HG02588 (cell line): Measurements from ENCODE around the gene NSMF.
"Not testable (repeated sequence)": the region's sequence is repeated elsewhere in the genome, so short reads cannot be mapped to it uniquely, and the experiment has no call there.

ENCODE experiments used
- ATAC-seq: cut with Tn5 transposase; IDR thresholded peaks from one replicate; pipeline ENCODE4 v1.9.1; 2021; ENCODE audit warnings: mild to moderate bottlenecking, moderate library complexity; ENCODE audit not compliant: unreplicated experiment

NSMF gene

DNA sequence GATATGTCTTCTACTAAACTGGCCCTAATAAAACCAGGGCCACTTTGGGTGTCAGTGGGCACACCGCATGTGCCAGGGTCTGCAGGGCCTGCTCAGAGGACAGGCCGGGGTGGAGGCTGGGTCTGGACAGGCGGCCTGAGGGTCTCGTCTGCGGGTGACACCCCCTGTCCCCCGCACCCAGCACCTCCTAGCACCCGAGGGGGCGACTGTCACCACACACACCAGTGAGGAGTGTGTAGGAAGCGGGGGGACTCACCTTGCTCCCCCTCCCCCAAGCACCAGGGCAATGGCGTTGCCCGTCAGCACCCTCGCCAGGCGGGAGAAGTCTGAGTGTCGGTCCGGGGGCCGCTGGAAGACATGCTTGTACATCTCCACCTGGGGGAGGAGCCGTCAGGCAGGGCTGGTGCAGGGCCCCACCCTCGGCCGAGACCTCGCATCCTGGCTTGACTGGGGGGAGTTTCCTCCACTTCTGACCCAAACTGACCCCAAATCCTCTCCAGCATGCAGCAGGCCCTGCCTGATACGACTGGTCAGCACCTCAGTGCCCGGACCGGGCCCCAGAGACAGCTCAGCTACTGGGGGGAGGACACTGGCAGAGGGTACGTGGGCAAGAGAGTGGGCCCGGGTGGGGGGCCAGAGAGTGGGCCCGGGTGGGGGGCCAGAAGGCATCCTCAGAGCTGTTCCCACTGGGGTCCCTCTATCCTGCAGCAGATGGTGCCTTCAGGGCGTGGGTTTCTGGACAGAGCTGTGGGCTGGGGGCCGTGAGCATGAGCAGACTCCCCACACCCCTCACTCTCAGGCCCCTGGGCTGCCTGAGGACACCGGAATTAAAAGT lies 18.9 kb upstream of the NSMF start:
- no peak for ATAC-seq

GRCh38 chr9:137476856-137477255 lies 17.7 kb upstream of the NSMF start:
- no peak for ATAC-seq

DNA sequence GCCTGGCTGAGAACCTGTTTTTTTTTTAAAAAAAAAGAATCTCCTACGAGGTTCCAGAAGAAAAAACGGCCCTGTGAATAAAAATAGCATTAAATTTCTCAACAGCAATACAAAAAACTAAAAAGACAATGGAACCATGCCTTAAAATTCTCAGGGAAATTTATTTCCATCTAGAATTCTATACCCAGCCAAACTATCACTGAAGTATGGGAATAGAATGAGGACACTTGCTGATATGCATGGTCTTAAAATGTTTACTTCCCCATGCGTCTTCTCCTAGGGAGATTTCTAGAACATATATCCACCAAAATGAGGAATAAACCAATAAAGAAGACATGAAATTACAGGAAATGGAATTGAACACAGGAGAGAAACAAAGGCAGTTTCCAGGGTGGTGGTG lies 16.5 kb upstream of the NSMF start:
- ATAC-seq, result no peak

- ATAC-seq, result no peak
Observed at GRCh38 chr9:137474271-137474670, 15.1 kb upstream of the NSMF start.

- ATAC-seq, result no peak
Observed at GRCh38 chr9:137470785-137471184, 11.7 kb upstream of the NSMF start.

DNA sequence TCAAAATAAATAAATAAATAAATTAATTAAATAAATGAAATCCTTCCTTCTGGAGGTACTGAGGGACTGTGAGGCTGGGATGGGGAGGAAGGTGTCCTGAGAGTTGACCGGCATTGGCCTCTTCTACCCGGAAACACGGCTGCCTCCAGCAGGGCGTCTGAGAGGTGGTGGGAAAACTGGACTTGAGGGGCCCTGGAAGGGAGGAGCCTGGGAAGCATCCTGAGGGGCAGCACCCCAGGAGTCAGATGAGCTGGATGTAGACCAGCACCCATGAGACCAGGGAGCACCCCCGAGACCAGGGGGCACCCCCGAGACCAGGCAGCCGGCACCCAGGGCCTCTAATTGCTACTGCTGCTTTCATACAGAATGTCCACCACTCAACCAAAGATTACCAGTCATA lies 8.8 kb upstream of the NSMF start:
- ATAC-seq, result no peak

GRCh38 chr9:137467161-137467581 lies 8.0 kb upstream of the NSMF start:
- no peak for ATAC-seq

DNA sequence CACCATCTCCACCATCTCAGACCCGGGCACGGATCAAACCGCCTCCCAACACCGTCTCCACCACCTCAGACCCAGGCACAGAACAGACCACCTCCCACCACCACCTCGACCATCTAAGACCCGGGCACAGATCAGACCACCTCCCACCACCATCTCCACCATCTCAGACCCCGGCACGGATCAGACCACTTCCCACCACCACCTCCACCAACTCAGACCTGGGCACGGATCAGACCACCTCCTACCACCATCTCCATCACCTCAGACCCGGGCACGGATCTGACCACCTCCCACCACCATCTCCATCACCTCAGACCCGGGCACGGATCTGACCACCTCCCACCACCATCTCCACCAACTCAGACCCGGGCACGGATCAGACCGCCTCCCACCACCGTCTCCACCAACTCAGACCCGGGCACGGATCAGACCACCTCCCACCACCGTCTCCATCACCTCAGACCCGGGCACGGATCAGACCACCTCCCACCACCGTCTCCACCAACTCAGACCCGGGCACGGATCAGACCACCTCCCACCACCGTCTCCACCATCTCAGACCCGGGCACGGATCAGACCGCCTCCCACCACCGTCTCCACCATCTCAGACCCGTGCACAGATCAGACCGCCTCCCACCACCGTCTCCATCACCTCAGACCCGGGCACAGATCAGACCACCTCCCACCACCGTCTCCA lies 7.4 kb upstream of the NSMF start:
- not testable (repeated sequence) for ATAC-seq

DNA sequence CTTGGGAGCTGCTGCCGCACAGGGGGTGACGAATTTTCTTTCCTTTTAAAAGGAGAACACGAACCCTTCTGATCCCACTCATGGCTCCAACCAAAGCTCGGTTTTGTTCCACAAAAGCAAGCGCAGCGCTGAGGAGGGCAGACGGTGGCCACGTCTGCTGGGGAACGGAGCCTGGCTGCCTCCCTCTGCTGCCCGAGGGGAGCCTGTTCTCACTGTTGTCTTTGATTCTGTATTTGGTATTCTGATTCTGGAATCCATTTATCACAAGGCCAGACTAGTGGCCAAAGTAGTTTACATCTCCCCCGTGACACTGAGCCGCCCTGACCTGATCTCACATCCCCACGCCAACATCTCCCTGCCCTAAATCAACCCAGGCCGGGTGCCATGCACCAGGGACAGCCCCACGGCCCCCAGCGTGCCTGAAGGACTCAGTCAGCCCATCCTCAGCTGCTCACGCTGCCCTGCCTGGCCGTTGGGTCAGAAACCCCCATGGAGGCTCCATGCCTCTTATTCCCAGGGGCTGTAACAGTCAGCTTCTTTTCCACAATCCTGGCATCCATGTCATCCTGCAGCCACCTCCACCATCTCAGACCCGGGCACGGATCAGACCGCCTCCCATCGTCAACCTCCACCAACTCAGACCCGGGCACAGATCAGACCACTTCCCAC lies 6.7 kb upstream of the NSMF start:
- ATAC-seq, result no peak

DNA sequence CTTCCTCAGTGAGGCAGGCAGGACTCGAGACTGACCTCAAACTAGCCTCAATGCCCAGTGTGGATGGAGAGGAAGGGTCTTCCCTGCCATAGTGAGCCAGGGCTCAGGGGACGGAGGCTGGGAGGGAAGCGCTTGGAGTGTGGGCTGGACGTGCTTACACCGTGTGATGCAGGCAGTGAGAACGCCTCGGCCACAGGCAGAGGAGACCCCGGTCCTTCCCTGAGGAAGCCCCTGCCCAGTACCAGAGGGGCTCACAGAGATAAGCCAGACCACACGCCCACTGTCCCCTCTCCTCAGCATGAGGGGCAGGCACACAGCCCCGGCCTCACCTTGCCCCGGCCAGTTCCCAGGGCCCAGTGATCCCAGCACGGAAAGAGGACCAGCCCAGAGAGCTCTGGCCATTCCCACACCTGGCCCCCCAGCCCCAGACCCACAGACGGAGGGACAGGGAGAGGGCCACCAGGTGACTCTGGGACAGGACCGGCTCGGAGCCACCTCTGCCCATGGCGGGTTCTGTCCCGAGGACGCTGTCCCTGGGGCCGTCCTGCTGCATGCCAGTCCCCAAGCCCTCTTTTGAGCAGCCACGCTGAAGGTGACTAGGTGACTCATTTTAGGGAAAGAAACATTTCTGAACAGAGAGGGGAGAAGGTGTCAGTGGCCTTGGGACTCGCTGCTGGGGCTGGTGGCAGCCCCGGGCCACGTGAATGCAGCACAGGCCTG lies 6.0 kb upstream of the NSMF start:
- ATAC-seq, result no peak

DNA sequence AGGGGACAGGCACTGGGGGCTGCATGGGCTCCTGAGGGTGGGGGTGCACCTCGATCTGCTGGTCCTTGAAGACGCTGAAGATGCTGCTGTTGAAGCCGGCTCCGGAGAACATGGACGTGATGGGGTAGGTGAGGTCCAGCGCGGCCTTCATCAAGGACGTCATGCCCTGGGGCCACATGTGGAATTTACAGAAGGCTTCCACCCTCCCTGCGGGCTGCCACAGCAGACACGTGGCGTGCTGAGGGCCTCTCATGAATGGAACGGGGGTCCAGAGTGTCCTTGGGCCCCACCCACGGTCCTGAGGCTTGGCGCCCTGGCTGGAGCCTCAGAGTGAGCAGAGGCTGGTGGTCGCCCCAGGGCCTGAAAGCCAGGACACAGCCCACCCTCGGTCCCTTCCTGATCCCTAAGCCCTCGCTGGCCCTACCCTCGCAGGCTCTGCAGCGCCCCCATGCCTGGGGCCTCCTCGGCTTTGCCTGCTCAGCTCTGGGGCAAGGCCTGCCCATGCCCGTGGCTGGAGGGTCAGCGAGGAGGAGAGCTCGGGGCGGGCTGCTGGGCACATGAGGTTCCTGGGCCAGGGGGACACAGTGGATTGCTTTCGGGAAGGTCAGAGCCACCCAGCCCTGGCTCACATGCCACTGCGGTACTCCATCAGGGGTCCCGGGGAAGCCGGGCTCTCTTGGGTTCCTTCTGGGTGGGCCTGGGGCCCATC lies 5.3 kb upstream of the NSMF start:
- no peak for ATAC-seq

DNA sequence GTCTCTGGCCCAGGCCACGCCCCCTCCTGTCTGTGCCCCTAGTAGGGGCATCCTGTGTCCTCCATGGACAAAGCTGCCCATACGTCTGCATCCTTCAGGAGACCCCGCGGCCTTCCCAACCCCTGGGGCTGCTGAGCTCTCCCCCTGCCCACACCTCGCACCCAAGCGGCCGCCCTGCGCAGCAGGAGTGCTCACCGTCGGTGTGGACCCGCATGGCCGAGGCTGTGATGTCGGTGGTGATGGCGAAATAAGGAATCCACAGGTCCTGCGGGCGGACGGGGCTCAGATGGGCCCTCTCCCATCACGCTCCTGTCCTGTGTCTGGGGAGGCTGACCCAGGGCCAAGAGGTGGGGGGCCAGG lies 4.8 kb upstream of the NSMF start:
- ATAC-seq, result no peak

DNA sequence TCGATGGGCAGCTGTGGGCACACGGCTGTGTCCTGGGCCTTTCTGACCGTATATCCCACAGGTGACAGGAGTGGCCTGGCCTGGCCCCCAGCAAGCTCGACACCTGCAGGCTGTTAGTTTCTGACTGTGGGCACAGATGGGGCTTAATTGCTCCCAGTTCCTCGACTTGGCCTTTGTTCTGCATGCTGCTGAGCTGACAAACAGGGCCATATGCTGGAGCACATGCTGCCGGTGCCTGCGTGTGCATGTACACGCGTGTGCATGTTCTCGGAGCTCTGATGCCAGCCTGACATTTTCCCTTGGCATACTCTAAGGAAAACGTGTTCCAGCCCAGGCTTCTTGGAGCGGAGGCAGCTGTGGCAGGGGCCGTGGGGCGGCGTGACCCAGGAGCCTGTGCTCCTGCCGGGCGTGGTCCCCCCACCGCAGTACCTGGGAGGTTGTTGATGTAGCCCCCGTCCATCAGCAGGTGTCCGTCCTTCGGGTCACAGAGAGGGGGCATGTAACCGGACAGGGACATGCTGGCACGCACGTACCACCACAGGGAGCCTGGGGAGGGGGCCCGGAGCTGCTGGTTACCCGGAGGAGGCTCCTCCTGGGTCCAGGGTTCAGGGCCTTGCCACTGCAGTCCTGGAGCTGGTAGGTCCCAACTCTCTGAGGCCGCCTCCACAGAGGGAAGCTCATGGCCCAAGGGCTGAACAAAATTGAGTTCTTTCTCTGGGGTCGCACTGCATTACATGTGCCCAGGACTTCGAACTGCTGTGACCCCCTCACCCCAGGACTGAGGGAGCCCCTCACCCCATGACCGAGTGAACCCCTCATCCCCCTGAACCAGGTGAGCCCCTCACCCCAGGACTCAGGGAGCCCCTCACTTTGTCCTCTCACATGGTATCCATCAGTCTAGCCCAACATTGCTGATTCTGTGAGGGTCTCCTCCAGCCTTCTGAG lies 4.1 kb upstream of the NSMF start:
- ATAC-seq, result no peak

DNA sequence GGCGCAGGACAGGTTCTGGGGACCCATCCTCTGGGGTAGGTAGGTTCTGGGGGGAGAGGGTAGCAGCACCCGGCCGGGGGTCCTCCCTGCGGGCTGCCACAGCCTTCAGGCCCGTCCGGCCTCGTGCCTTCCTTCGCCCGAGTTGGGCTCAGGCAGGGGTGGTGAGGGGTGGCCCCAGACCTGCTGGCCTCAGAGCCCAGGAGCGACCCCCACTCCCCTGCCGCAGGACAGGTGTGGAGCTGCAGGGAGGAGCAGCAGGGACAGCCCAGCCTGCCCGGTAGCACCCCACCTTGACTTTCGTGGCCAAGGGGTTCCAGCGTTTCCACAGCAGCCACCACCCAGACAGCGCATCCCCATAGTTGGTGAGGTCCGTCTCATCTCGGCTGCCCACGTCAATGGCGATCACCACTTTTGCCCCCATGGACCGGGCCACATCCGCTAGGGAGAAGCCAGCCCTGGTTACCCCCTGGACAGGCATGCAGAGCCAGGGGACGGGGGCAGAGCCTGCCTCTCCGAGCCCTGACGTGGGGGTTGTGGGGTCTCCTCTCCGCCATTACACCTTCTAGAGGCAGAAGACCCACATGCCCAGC lies 3.4 kb upstream of the NSMF start:
- ATAC-seq, result no peak

GRCh38 chr9:137461663-137462395 lies 2.7 kb upstream of the NSMF start:
- peak; percentile 44 for ATAC-seq

GRCh38 chr9:137461316-137461662 lies 2.2 kb upstream of the NSMF start:
- ATAC-seq, result no peak

DNA sequence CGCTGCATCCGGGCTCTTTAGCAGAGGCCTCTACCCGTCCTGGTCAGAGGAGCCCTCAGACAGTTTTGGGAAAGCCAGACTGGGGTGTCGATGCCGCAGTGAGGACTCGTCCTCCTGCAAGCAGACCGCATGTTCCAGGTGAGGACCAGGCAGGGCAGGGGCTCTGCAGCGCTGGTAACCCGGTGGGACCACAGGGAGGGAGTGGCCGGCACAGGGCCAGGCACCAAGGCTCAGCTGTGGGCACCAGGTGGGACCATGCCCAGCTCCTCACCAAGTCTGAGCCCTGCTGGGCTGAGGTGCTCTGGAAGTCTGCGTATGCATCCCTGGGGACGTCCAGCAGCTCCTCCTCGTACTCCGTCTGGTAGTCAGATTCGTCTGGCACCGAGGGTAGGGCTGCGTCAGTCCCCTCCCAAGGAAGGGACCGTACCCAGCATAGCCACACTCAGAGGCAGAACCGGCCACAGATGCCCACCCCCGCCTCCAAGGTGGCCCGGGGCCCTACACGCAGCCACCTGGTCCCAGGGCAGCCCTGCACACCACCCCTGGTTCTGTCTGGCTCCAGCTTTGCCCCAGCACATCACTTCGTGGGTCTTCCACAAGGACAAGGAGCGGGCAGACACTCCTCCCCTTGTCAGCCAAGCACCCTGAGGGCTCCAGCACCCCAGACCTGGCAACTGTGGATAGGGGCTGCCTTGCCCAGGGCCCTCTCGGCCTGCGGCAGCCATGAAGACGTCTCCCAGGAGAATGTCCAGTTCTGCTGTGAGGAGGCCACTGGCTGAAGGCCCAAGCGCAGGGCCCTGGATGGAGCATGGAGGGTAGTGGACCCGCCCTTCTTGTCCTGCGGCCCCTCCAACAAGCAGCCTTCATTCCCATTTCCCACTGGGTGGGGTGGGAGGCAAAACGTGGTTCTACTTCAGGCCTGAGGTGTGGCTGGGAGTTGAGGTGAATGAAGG lies 1.5 kb upstream of the NSMF start:
- no peak for ATAC-seq
